GM12878 (cell line): ENCODE measurements around the gene COL5A1. TPM values are rescaled to one million over a fixed set of nuclear protein-coding genes. Genes with fewer than 3 reads are reported as not detected.

Experiments used
- ATAC-seq: fragments of 200-7000 bp; cut with Tn5 transposase; 3 replicates; pipeline ENCODE4 v1.9.1; 2020; ENCODE audit warnings: mild to moderate bottlenecking, moderate library complexity
- BruUV-seq: library from RNA; stranded (reverse); fragments of 400-500 nt; replicated peaks from 2 replicates; lab custom pipeline; 2021; lab: Mats Ljungman, UMichigan
- CTCF ChIA-PET: fragments of 300-600 bp; sonication (Branson Sonifier 250); formaldehyde crosslinking; extraction: SDS; loops from one replicate; lab custom pipeline; 2021; ENCODE audit warnings: inconsistent platforms; lab: Yijun Ruan, JAX
- POLR2A ChIA-PET: fragments of 350-600 bp; formaldehyde crosslinking; extraction: SDS; loops from one replicate; lab custom pipeline; 2021; ENCODE audit warnings: inconsistent platforms; lab: Charles Lee
- RAD21 ChIA-PET: fragments of 300-600 bp; sonication (Branson Sonifier 250); formaldehyde crosslinking; loops from one replicate; lab custom pipeline; 2023; ENCODE audit warnings: antibody characterized with exemption; ENCODE audit not compliant: unreplicated experiment; lab: Charles Lee
- SMC1A ChIA-PET: fragments of 300-600 bp; sonication (Branson Sonifier 250); formaldehyde crosslinking; loops from one replicate; lab custom pipeline; 2023; ENCODE audit not compliant: unreplicated experiment, uncharacterized antibody; lab: Charles Lee
- DNase-seq: peaks from one replicate; pipeline ENCODE4 v3.0.0-alpha.2; 2011; ENCODE audit warnings: low read depth, low spot score
- FAIRE-seq: peaks from 3 replicates; lab custom pipeline; 2011; peaks lifted over from hg19 to GRCh38; lab: Jason Lieb, UNC
- H2AFZ ChIP-seq: 2 replicates; pipeline ENCODE4 v1.6.0; 2011; ENCODE audit warnings: low read depth, low read length, control low read depth; ENCODE audit not compliant: control insufficient read depth
- H3K27ac ChIP-seq: 2 replicates; pipeline ENCODE4 v1.5.1; 2011; ENCODE audit warnings: control low read depth; ENCODE audit not compliant: control insufficient read depth, insufficient read depth
- H3K27me3 ChIP-seq, 2 experiments: replicated peaks in 1 of 2; 2 replicates each; pipeline versions ENCODE4 v1.6.0 to v1.6.1; 2011; ENCODE audit warnings: low read length in 1 of 2; ENCODE audit not compliant: control insufficient read depth in 2 of 2, insufficient read depth in 2 of 2
- H3K36me3 ChIP-seq, 2 experiments: 2 replicates each; pipeline ENCODE4 v1.5.1; 2011; ENCODE audit warnings: low read length in 1 of 2; ENCODE audit not compliant: control insufficient read depth in 2 of 2, insufficient read depth in 2 of 2
- H3K4me1 ChIP-seq: 2 replicates; pipeline ENCODE4 v1.6.1; 2011; ENCODE audit warnings: mild to moderate bottlenecking, low read length, moderate library complexity, mixed read lengths; ENCODE audit not compliant: control insufficient read depth, insufficient read depth
- H3K4me2 ChIP-seq: 2 replicates; pipeline ENCODE4 v1.6.0; 2011; ENCODE audit warnings: control low read depth; ENCODE audit not compliant: control insufficient read depth, insufficient read depth
- H3K4me3 ChIP-seq: fragments of 200-600 bp; sonication (generic); 2 replicates; pipeline ENCODE4 v1.5.1; 2016
- H3K79me2 ChIP-seq: 2 replicates; pipeline ENCODE4 v1.6.0; 2011; ENCODE audit warnings: low read length; ENCODE audit not compliant: control insufficient read depth, insufficient read depth
- H3K9ac ChIP-seq: 2 replicates; pipeline ENCODE4 v1.8.0; 2011; ENCODE audit warnings: low read length, control low read depth, mixed read lengths; ENCODE audit not compliant: control insufficient read depth, insufficient read depth
- H3K9me3 ChIP-seq: replicated peaks from 3 replicates; pipeline ENCODE4 v1.5.1; 2011; ENCODE audit warnings: mild to moderate bottlenecking, low read length; ENCODE audit not compliant: control insufficient read depth, insufficient read depth
- H4K20me1 ChIP-seq: 2 replicates; pipeline ENCODE4 v1.6.0; 2011; ENCODE audit not compliant: control insufficient read depth, insufficient read depth
- CREB1 ChIP-seq: IDR thresholded peaks from 2 replicates; pipeline ENCODE4 v1.6.1; 2012; ENCODE audit warnings: low read depth, mild to moderate bottlenecking, inconsistent platforms
- CTCF ChIP-seq, 3 experiments: IDR thresholded peaks in 2 of 3; conservative IDR thresholded peaks in 1 of 3; 2 replicates each; pipeline ENCODE4 v1.5.1; 2011; ENCODE audit warnings: low read depth in 3 of 3, low read length in 3 of 3, mild to moderate bottlenecking in 3 of 3, control low read depth in 2 of 3, moderate library complexity in 2 of 3, inconsistent platforms in 1 of 3, mixed read lengths in 1 of 3; ENCODE audit not compliant: control insufficient read depth in 2 of 3, insufficient read depth in 1 of 3; ENCODE audit errors: extremely low read depth in 1 of 3
- E2F4 ChIP-seq: IDR thresholded peaks from 2 replicates; pipeline ENCODE4 v1.6.1; 2012; ENCODE audit warnings: low read depth, low read length, improper control_type of control experiment
- EED ChIP-seq: sonication (generic); IDR thresholded peaks from 2 replicates; pipeline ENCODE4 v1.6.1; 2016; ENCODE audit warnings: antibody characterized with exemption, low read depth
- JUND ChIP-seq: IDR thresholded peaks from 2 replicates; pipeline ENCODE4 v1.6.1; 2012; ENCODE audit warnings: low read depth, mild to moderate bottlenecking, low read length, improper control_type of control experiment, moderate library complexity
- POLR2AphosphoS5 ChIP-seq: IDR thresholded peaks from 2 replicates; pipeline ENCODE4 v1.6.1; 2011; ENCODE audit warnings: mild to moderate bottlenecking, low read length, inconsistent platforms
- RELA ChIP-seq: fragments of 450-650 bp; IDR thresholded peaks from 2 replicates; pipeline ENCODE4 v1.8.0; 2014; ENCODE audit warnings: borderline replicate concordance; ENCODE audit not compliant: partially characterized antibody
- TCF12 ChIP-seq: IDR thresholded peaks from 2 replicates; pipeline ENCODE4 v1.6.1; 2011; ENCODE audit warnings: low read depth, mild to moderate bottlenecking, low read length
- ZBTB33 ChIP-seq: fragments of 450-650 bp; IDR thresholded peaks from 2 replicates; pipeline ENCODE4 v1.6.1; 2017; ENCODE audit warnings: mild to moderate bottlenecking
- ZNF217 ChIP-seq: fragments of 450-650 bp; IDR thresholded peaks from 2 replicates; pipeline ENCODE4 v1.6.1; 2017; ENCODE audit warnings: antibody characterized with exemption, mild to moderate bottlenecking
- ZNF274 ChIP-seq: IDR thresholded peaks from one replicate; pipeline ENCODE4 v1.8.0; 2011; ENCODE audit not compliant: insufficient read length, insufficient read depth
- ZNF687 ChIP-seq: fragments of 450-650 bp; IDR thresholded peaks from 2 replicates; pipeline ENCODE4 v1.6.1; 2017; ENCODE audit warnings: mild to moderate bottlenecking, moderate library complexity
- WGBS: methylation state at CpG from one replicate; pipeline ENCODE4 v1.1.6; 2016; ENCODE audit warnings: low lambda C conversion rate; ENCODE audit not compliant: insufficient replicate concordance, insufficient coverage; ENCODE audit errors: missing lambda C conversion rate; 5-methylcytosine and 5-hydroxymethylcytosine counted together
- in situ Hi-C: fragments of 300-500 bp; cut with MboI; formaldehyde crosslinking; loops from 9 replicates; pipeline ENCODE4 v1.14.3; 2018; ENCODE audit warnings: mixed read lengths
- intact Hi-C: fragments of 100-400 bp; cut with micrococcal nuclease; formaldehyde crosslinking; loops from one replicate; pipeline ENCODE4 v1.14.2; 2022; ENCODE audit not compliant: unreplicated experiment
- polyA plus RNA-seq, 11 experiments: library from polyadenylated mRNA; depleted of rRNA in 4 of 11; unstranded in 6 of 11; stranded (reverse) in 5 of 11; fragments of >200 nt; fragmentation: Nextera tagmentation in 4 of 11; fragmentation: Illumina TruSeq in 1 of 11; extraction: Ambion mirVana in 4 of 11; extraction: Trizol in 1 of 11; gene quantifications; 1 replicate in 1 of 11; 2 replicates in 10 of 11; pipeline versions ENCODE4 v1.2.1 to v1.2.3, GENCODE V29; 2011 to 2016; ENCODE audit warnings: inconsistent platforms in 2 of 11, missing spikeins in 2 of 11, low read depth in 1 of 11
- total RNA-seq, 4 experiments: library from RNA; depleted of rRNA in 3 of 4; stranded (reverse); fragments of >200 nt in 3 of 4; fragmentation: Illumina TruSeq in 1 of 4; extraction: Trizol in 1 of 4; gene quantifications; 2 replicates each; pipeline versions ENCODE4 v1.2.1 to v1.2.3, GENCODE V29; 2013 to 2021

COL5A1 gene
- total and polyA plus RNA-seq, 10 of the 15 experiments (the other 5 are each of a cell fraction or from before 2014, with no cell fraction given), result under 0.01 to 0.15 (median 0.13) TPM; not detected in 4

- TF ChIP-seq ZNF687 (no peak), RELA (no peak)
These were observed 111.6 kb downstream of the COL5A1 start (continued) for GRCh38 chr9:134753191-134753590.

- H3K4me3 ChIP-seq, result no peak overlapping the region
- ChIA-PET CTCF (no interaction called here), SMC1A (no interaction called here), RAD21 (no interaction called here), POLR2A (no interaction called here)
- in situ Hi-C loops (no loop called here), intact Hi-C loops (no loop called here)
- no peak for FAIRE-seq
- H4K20me1 ChIP-seq, result no peaks in the 10 kb centered on the region
- no peaks in the 10 kb centered on the region; the same call in 2 of the 3 replicates for H3K9me3 ChIP-seq
- H3K27ac ChIP-seq, result no peak overlapping the region
- peaks cover 0 to 2% of the 10 kb centered on the region in 2 experiments; a peak in 1 of 4 replicates for H3K27me3 ChIP-seq
- H3K9ac ChIP-seq, result no peak overlapping the region
- BruUV-seq, result no TSS peak
- ATAC-seq, result no peak
- no peak overlapping the region for H3K4me2 ChIP-seq
- no peaks in the 10 kb centered on the region for H3K4me1 ChIP-seq
- H2AFZ ChIP-seq, result no peak overlapping the region
- TF ChIP-seq CREB1 (no peak), JUND (no peak), ZNF274 (no peak), TCF12 (no peak), ZNF217 (no peak), EED (no peak), POLR2AphosphoS5 (no peak), E2F4 (no peak), CTCF (IDR thresholded peaks at IDR 0.05 in 2 of 3, conservative IDR thresholded peaks at IDR 0.05 in 1 of 3; ENCODE audit: control insufficient read depth in 2 of 3, extremely low read depth in 1 of 3, insufficient read depth in 1 of 3, low read depth in 3 of 3, low read length in 3 of 3) (no peak), ZBTB33 (no peak)
- no peaks in the 10 kb centered on the region for H3K79me2 ChIP-seq
- no peaks in the 10 kb centered on the region for H3K36me3 ChIP-seq
- WGBS, result 44% methylated on average over 14 of the region's 14 CpGs
- DNase-seq, result no peak
These were observed 113.8 kb downstream of the COL5A1 start for GRCh38 chr9:134755221-134755907.
